ENCODE measurements around the gene WIPF2. TPM values are rescaled to one million over a fixed set of nuclear protein-coding genes. Genes with fewer than 3 reads are reported as not detected.

WIPF2 gene
- total and polyA plus RNA-seq, 2 of the 8 experiments (the other 6 are each of a cell fraction or from before 2014, with no cell fraction given): 6.9 to 25.3 TPM

DNA sequence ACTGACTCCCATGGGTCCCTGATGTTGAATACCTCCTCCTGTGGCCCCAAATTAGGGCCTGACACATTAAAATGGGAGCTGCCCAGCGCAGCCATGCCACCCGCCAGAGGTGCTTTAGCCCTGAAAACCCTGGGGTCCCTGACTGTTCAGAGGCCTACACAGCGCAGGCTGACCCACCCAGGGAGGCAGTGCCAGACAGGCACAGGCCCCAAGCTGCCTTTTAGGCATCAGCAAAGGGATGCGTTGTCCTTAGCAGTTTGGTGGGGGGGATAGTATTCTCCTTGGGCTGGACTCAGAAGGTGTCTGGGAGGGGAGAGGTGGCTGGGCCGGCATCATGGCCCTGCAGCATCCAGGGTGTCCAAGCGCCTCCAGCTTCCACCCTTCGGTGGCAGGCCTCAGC is 40.4 kb upstream of the WIPF2 start:
- POLR2A ChIA-PET (ENCODE audit: partially characterized antibody): interaction anchor here (1.0 to 9.1 kb wide), 11 partner anchors 8 to 106 kb away, joined by 3 to 105 read pairs (median 4); partner anchors contain the start of genes CASC3, MSL1 and WIPF2
- DNase-seq (ENCODE audit: low read depth in 1 of 2, low spot score in 2 of 2): no peak
- TF ChIP-seq SP1 (IDR thresholded peaks at IDR 0.05; ENCODE audit: low read depth, low read length): no peak

More for the DNA sequence above, 40.4 kb upstream of the WIPF2 start:
- H3K14ac ChIP-seq (ENCODE audit: insufficient read length): no peak overlapping the region
- H3K27me3 ChIP-seq (replicated peaks in 1 of 4; ENCODE audit: control insufficient read depth in 3 of 4, extremely low read depth in 1 of 4, insufficient read depth in 3 of 4, low read length in 3 of 4): no peaks in the 10 kb centered on the region
- H3K4me2 ChIP-seq (ENCODE audit: insufficient read depth in 1 of 2, low read depth in 2 of 2, low read length in 2 of 2): peak overlapping the region; percentile 59 to 91
- H3K56ac ChIP-seq (replicated peaks; ENCODE audit: insufficient read length, low read depth, low read length): no peak overlapping the region
- WGBS, 2 experiments (ENCODE audit: extremely low coverage in 1 of 2, insufficient coverage in 1 of 2, insufficient read length in 1 of 2, insufficient replicate concordance in 2 of 2, low coverage in 1 of 2, low lambda C conversion rate in 2 of 2, missing lambda C conversion rate in 1 of 2): 92% methylated on average over 7 of the region's 7 CpGs; no CpG with 5 or more reads in 1 of the 2 experiments
- H3K79me2 ChIP-seq (ENCODE audit: control insufficient read depth in 1 of 2, insufficient read depth in 2 of 2, low read length in 2 of 2): no peaks in the 10 kb centered on the region
- H2BK20ac ChIP-seq (ENCODE audit: low read length): no peak overlapping the region
- no peak overlapping the region for H2BK12ac ChIP-seq (ENCODE audit: low read depth, low read length)
- no peak overlapping the region; the same call in 1 of the 2 replicates for H2AK5ac ChIP-seq (ENCODE audit: low read depth, low read length)
- H4K20me1 ChIP-seq (replicated peaks in 1 of 2; ENCODE audit: control insufficient read depth in 1 of 2, insufficient read depth in 2 of 2, low read length in 2 of 2): peaks cover 2 to 19% of the 10 kb centered on the region in 2 experiments
- peaks cover 5 to 20% (median 15%) of the 10 kb centered on the region in 4 experiments; a peak in 6 of 7 replicates for H3K4me1 ChIP-seq (replicated peaks in 1 of 4; ENCODE audit: control insufficient read depth in 3 of 4, insufficient read depth in 4 of 4, low read length in 3 of 4)
- H4K91ac ChIP-seq (replicated peaks; ENCODE audit: insufficient read length, low read length): no peak overlapping the region
- no peak overlapping the region for H4K8ac ChIP-seq (ENCODE audit: extremely low read depth, insufficient read depth, low read length)
- peak overlapping the region; percentile 29 to 80 (median 42); a peak in 5 of 8 replicates for H3K4me3 ChIP-seq (ENCODE audit: extremely low read depth in 1 of 4, insufficient read depth in 2 of 4, low read depth in 3 of 4, low read length in 4 of 4)
- no peak overlapping the region for H2BK120ac ChIP-seq (replicated peaks; ENCODE audit: low read depth, low read length)
- peaks cover 2% of the 10 kb centered on the region; the same call in 1 of the 2 replicates for H3K23me2 ChIP-seq (ENCODE audit: low read depth, low read length)
- H3K9me3 ChIP-seq (ENCODE audit: insufficient read depth in 2 of 2, low read depth in 1 of 2, low read length in 1 of 2): no peaks in the 10 kb centered on the region
- no peak overlapping the region for H3K23ac ChIP-seq (ENCODE audit: insufficient read length)
- FAIRE-seq: no peak
- H3K4ac ChIP-seq (replicated peaks; ENCODE audit: insufficient read length, low read depth, low read length): no peak overlapping the region
- no peaks in the 10 kb centered on the region for H3K79me1 ChIP-seq (ENCODE audit: low read depth, low read length)
- no peak overlapping the region for H2BK5ac ChIP-seq (ENCODE audit: low read depth, low read length)
- no peak overlapping the region for H2BK15ac ChIP-seq (ENCODE audit: low read length)
- H4K5ac ChIP-seq (ENCODE audit: insufficient read length, low read depth, low read length): no peak overlapping the region
- H3K27ac ChIP-seq (ENCODE audit: low read depth, low read length): no peak overlapping the region
- H2AFZ ChIP-seq (ENCODE audit: low read length): no peak overlapping the region
- H3K36me3 ChIP-seq (ENCODE audit: control insufficient read depth in 2 of 4, insufficient read depth in 4 of 4, low read length in 3 of 4): peaks cover 0 to 3% (median 1%) of the 10 kb centered on the region in 4 experiments; a peak in 3 of 8 replicates
- CTCF ChIA-PET (ENCODE audit: partially characterized antibody): interaction anchor here (1.1 to 7.3 kb wide), 4 partner anchors 11 to 163 kb away, joined by 3 to 59 read pairs (median 4); partner anchors contain the start of gene CSF3
- H3K18ac ChIP-seq (ENCODE audit: extremely low read depth, low read length): peak overlapping the region; percentile 48; the same call in 1 of the 2 replicates
- H3K9ac ChIP-seq (replicated peaks in 1 of 4; ENCODE audit: extremely low read depth in 1 of 4, low read depth in 3 of 4, low read length in 3 of 4): no peak overlapping the region
